Activated CD8-positive, alpha-beta memory T cell treated with anti-CD3 and anti-CD28 coated beads, Interleukin-2, amount 10 ng/mL, durations not matched to agents 7 days and 5 days (primary cell): ENCODE data around the gene MTF1. TPM values are rescaled to one million over a fixed set of nuclear protein-coding genes. Genes with fewer than 3 reads are reported as not detected.
"Not testable (repeated sequence)": the region's sequence is repeated elsewhere in the genome, so short reads cannot be mapped to it uniquely, and the experiment has no call there.

Experiments
- ATAC-seq: fragments of 150-1000 bp; cut with Tn5 transposase; one replicate; pipeline ENCODE4 v1.10.0; 2021; ENCODE audit warnings: moderate library complexity
- CTCF ChIA-PET: fragments of 350-600 bp; sonication (Branson Sonifier 250); formaldehyde crosslinking; loops from one replicate; lab custom pipeline; 2021; ENCODE audit warnings: antibody characterized with exemption; lab: Charles Lee
- DNase-seq: peaks from one replicate; pipeline ENCODE4 v3.0.0-alpha.2; 2020
- H3K27ac Mint-ChIP-seq: one replicate; pipeline ENCODE4 v1.8.0; 2021; ENCODE audit warnings: mild to moderate bottlenecking, mixed read lengths
- H3K27me3 Mint-ChIP-seq: one replicate; pipeline ENCODE4 v1.8.0; 2021; ENCODE audit warnings: mixed read lengths
- H3K36me3 Mint-ChIP-seq: one replicate; pipeline ENCODE4 v1.8.0; 2021; ENCODE audit warnings: mild to moderate bottlenecking, mixed read lengths
- H3K4me1 Mint-ChIP-seq: one replicate; pipeline ENCODE4 v1.8.0; 2021; ENCODE audit warnings: mixed read lengths
- H3K4me3 Mint-ChIP-seq: one replicate; pipeline ENCODE4 v1.8.0; 2021; ENCODE audit warnings: mild to moderate bottlenecking, moderate library complexity, mixed read lengths
- H3K9me3 Mint-ChIP-seq: one replicate; pipeline ENCODE4 v1.8.0; 2022; ENCODE audit warnings: low read depth, mixed read lengths
- total RNA-seq, 2 experiments: library from RNA; stranded (reverse); gene quantifications; one replicate each; pipeline ENCODE4 v1.2.3, GENCODE V29; 2021

The MTF1 gene
- total RNA-seq, 2 experiments from 2014 or later, result 26.4 to 29.3 TPM

DNA sequence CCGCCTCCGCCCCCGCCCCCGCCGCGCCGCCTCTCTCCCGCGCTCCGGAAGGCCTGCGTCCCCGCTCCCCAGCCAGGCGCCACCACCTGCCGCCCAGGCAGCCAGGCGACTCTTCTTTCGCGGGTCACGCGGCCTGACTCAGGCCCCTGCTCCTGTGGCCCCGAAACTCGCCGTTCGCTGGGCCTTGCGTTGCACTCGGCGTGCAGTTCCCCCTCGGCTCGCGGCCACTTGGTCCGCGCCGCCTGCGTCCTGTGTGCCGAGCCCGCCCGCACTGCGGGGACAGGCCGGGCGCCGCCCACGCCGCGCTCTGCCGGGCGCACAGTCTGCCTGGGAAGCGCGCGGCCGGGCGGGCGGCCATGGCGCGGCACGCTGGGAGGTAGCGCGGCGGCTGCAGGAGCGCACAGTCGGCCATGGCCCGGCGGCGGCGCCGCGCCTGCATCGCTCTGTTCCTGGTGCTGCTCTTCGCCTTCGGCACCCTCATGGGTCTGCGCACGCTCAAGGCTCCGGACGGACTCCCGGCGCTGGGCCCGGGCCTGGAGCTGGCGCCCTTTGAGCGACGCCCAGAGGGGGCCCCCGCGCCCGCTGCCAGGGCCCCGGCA lies 65.5 kb downstream of the MTF1 start, which contains the start of gene MANEAL:
MANEAL (plus strand) TSS at position 75 of the 599 bp plus-strand sequence; CDS start at position 411, 336 bp downstream.
- Mint-ChIP-seq H3K27ac (no peak within 1 kb of the TSS), H3K27me3 (peaks cover 36% of the 10 kb centered on the region), H3K4me1 (peaks cover 22% of the 10 kb centered on the region), H3K36me3 (no peaks in the 10 kb centered on the region), H3K4me3 (peak within 1 kb of the TSS; percentile 55), H3K9me3 (no peaks in the 10 kb centered on the region)
- peak; percentile 46 for DNase-seq
- CTCF ChIA-PET, result interaction anchor here (0.7 kb wide), 1 partner anchor 28 kb away, joined by 3 read pairs; no protein-coding TSS in a partner anchor
- peak; percentile 80 for ATAC-seq

DNA sequence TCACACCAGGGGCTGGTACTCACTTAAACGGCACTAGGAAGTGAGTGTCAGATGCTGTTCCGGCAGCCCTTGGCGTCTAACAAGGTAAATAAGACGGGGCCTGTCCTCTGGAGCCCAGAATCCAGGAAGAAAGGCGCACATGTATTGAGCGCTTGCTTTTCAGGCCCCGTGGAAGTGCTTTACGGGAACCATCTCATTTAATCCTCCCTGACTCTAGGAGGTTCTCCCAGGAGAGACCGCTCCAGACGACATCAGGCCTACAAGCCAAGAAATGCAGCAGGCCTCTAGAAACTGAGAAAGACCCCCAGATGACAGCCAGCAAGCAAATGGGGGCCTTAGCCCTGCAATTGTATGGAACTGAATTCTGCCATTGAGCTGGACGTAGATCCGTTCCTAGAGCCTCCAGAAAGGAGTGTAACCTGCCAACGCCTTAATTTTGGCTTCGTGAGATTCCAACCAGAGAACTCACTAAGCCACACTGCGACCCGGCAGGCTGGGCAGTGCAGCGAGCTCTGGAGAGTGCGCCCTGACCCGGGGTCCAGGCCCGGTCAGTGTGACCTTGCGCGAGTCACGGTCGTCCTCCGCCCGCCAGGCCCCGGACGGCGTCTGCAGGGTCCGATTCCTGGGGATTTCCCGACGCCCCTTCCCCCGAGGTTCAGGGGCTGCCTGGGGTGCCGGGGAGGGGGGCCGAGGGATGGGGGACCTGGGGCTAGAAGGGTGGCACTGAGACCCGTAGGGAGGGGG lies 66.3 kb downstream of the MTF1 start:
- Mint-ChIP-seq H3K9me3 (no peaks in the 10 kb centered on the region), H3K27ac (no peak overlapping the region), H3K36me3 (no peaks in the 10 kb centered on the region), H3K4me3 (peak overlapping the region; percentile 33), H3K4me1 (peaks cover 22% of the 10 kb centered on the region), H3K27me3 (peaks cover 43% of the 10 kb centered on the region)
- CTCF ChIA-PET, result interaction anchor here (0.7 kb wide), 1 partner anchor 27 kb away, joined by 3 read pairs; no protein-coding TSS in a partner anchor
- no peak for ATAC-seq
- DNase-seq, result no peak

DNA sequence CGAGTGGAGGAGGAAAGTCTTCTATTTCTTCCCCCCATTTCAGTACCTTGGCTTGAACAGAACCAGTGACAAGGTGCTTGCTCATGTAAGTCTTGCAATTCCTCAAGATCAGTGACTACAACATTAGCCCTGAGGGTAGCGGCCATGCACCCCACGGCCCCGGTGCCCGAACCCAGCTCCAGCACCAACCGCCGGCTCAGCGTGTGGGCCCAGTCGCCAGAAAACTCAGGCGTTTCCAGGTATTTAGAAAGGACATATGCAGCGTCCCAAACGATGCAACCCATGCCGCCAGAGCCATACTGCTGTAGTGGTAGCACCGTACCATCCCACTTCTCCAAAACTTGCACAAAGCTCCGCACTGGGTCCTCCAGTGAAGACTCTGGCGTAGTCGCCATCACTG lies 76.9 kb downstream of the MTF1 start:
- ATAC-seq (no peak), DNase-seq (no peak)
- Mint-ChIP-seq H3K4me1 (no peaks in the 10 kb centered on the region), H3K4me3 (no peak overlapping the region), H3K36me3 (no peaks in the 10 kb centered on the region), H3K27ac (no peak overlapping the region), H3K27me3 (peaks cover 26% of the 10 kb centered on the region), H3K9me3 (no peaks in the 10 kb centered on the region)
- CTCF ChIA-PET, result no interaction called here

DNA sequence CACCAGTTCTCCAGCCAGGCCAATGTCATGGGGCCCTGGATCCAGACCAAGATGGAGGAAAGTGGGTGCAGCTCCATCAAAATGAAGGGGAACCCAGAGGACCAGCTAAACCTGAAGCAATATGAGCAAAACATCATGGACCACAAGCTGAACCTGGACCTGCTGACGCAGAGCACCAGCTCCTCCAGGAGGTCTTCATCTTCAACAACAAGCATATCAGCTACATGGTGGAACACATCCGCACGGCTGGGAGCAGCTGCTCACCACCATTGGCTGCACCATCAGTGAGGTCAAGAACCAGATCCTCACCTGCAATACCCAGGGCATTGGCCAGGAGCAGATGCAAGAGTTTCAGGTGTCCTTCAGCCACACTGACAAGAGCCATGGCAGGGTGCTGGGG lies 80.7 kb downstream of the MTF1 start:
- no peaks in the 10 kb centered on the region for H3K9me3 Mint-ChIP-seq
- CTCF ChIA-PET, result no interaction called here
- no peak for ATAC-seq
- no peak overlapping the region for H3K27ac Mint-ChIP-seq
- no peak for DNase-seq
- peaks cover 18% of the 10 kb centered on the region for H3K27me3 Mint-ChIP-seq
- no peak overlapping the region for H3K4me3 Mint-ChIP-seq
- H3K36me3 Mint-ChIP-seq, result no peaks in the 10 kb centered on the region
- H3K4me1 Mint-ChIP-seq, result no peaks in the 10 kb centered on the region

DNA sequence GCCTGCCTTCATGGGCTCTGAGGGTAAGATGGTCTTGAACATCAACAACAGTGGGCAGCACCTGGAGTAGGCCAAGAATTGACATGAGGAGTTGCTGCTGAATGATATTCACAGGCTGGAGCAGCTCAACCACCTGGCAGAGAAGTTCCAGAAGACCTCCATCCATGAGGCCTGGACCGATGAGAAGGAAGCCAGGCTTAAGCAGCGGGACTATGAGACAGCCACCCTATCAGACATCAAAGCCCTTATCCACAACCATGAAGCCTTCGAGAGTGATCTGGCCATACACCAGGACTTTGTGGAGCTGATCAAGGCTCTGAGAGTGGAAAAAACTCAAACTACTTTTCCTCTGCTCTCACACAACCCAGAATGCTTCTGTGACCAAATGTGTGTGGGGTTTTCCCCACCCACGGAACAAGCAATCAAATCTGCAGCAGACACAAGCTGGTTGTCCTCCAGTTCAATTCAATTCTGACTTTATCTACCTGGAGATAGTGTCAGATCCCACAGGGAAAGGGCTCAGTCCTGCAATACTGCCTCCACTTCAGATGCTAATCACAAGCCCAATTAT lies 82.4 kb downstream of the MTF1 start:
- Mint-ChIP-seq H3K27ac (no peak overlapping the region), H3K9me3 (no peaks in the 10 kb centered on the region), H3K36me3 (no peaks in the 10 kb centered on the region), H3K27me3 (peaks cover 17% of the 10 kb centered on the region), H3K4me1 (no peaks in the 10 kb centered on the region), H3K4me3 (no peak overlapping the region)
- CTCF ChIA-PET, result no interaction called here
- ATAC-seq (no peak), DNase-seq (no peak)

DNA sequence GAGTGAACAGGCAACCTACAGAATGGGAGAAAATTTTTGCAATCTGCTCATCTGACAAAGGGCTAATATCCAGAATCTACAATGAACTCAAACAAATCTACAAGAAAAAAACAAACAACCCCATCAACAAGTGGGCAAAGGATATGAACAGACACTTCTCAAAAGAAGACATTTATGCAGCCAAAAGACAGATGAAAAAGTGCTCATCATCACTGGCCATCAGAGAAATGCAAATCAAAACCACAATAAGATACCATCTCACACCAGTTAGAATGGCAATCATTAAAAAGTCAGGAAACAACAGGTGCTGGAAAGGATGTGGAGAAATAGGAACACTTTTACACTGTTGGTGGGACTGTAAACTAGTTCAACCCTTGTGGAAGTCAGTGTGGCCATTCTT lies 88.0 kb downstream of the MTF1 start:
- H3K36me3 Mint-ChIP-seq, ATAC-seq, H3K27ac Mint-ChIP-seq, H3K4me1 Mint-ChIP-seq, H3K9me3 Mint-ChIP-seq, CTCF ChIA-PET, H3K4me3 Mint-ChIP-seq, DNase-seq: not testable (repeated sequence)
- peaks cover 47% of the 10 kb centered on the region for H3K27me3 Mint-ChIP-seq

DNA sequence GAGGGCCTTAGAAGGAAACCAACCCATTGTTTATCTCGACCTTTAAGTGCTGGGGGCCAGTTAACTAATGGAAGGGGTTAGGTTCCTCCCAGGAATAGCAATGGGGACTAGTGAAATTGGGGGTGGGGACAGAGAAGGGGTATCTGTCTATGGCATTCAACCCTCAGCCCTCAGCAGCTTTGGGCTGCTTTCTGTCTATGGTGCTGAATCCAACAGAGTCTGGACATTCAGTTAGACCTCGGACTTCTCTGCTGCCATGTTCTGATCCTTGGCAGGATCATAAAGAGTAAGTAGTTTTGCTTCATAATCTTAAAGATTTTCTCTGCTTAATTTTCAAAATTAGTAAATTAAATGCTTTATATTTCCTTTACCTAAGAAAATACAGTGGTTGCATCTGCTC lies 91.9 kb downstream of the MTF1 start:
- no peaks in the 10 kb centered on the region for H3K36me3 Mint-ChIP-seq
- CTCF ChIA-PET, result no interaction called here
- no peak for ATAC-seq

DNA sequence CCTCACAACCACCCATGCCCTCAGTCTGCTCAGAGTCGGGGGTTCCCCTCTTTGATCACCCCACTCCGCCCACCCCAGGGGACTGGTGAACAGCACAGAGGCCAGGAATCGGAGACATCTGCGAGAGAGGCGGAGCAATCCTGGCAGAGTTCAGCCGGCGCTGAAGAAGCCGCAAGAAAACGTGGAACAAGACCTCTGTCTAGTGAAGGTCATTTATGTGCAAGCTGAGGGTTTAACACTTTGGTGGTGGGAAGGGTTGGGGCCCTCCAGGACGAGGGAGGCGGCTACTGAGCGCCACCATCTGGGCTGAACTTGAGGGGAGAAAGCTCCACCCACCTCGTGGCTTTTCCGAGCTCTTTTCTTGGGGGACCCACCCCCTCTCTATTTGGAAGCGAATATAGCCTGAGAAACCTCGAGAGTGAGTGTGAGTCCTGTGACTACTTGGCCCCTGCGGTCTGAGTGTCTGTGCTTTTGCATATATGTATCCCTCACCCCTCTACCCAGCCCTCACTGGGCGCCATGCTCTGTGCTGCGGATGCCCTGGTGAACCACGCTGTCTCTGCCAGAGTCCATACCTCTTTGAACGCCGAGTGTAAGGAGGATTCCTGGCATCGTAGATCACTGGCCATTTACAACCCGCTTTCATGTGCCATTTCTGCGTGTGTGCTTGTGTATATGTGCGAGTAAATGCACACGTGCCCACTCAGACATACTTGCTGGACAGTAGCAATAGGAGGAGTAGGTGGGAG lies 93.3 kb downstream of the MTF1 start:
- no peak overlapping the region for H3K4me3 Mint-ChIP-seq
- CTCF ChIA-PET, result interaction anchor here (1.0 kb wide), 1 partner anchor 27 kb away, joined by 3 read pairs; no protein-coding TSS in a partner anchor
- DNase-seq (no peak), ATAC-seq (no peak)
- H3K27me3 Mint-ChIP-seq, result peaks cover 78% of the 10 kb centered on the region
- no peaks in the 10 kb centered on the region for H3K9me3 Mint-ChIP-seq
- no peak overlapping the region for H3K27ac Mint-ChIP-seq
- no peaks in the 10 kb centered on the region for H3K36me3 Mint-ChIP-seq
- peaks cover 5% of the 10 kb centered on the region for H3K4me1 Mint-ChIP-seq

More for the DNA sequence above, 91.9 kb downstream of the MTF1 start:
- H3K9me3 Mint-ChIP-seq, result no peaks in the 10 kb centered on the region
- peaks cover 5% of the 10 kb centered on the region for H3K4me1 Mint-ChIP-seq
- no peak overlapping the region for H3K4me3 Mint-ChIP-seq
- no peak for DNase-seq
- H3K27me3 Mint-ChIP-seq, result peaks cover 77% of the 10 kb centered on the region
- H3K27ac Mint-ChIP-seq, result no peak overlapping the region

DNA sequence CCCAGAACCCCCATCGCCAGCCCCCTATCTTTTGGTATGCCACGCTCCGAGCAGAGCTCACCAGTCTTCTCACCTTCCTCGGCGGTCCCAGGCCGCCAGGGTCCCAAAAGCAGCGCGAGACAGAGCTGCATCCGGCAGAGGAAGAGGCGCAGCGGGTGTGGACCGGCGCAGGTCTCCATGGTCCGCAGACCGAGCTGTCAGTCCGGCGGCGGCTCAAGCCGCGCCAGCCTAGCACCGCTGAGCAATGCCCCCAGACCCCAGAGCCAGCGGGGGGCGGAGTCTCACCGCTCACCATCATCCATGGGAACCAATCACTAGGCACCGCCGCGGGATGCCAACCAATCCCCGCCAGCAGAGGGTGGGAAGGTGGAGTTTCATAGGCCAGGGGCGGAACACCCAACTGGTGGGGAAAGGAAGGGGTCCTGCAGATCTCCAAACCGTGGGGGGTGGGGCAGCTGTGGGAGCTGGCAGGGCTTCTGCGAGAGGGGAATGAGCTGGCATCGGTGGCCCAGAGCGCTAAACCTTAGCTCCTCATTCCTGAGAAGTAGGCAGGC lies 94.4 kb downstream of the MTF1 start, which contains the start of gene EPHA10:
EPHA10 (minus strand) TSS at position 233 of the 554 bp plus-strand sequence; CDS start at position 179, 54 bp downstream.
- Mint-ChIP-seq H3K9me3 (no peaks in the 10 kb centered on the region), H3K4me1 (peaks cover 5% of the 10 kb centered on the region), H3K4me3 (no peak within 1 kb of the TSS), H3K27me3 (peaks cover 70% of the 10 kb centered on the region), H3K27ac (no peak within 1 kb of the TSS), H3K36me3 (no peaks in the 10 kb centered on the region)
- CTCF ChIA-PET, result no interaction called here
- ATAC-seq (no peak), DNase-seq (no peak)

DNA sequence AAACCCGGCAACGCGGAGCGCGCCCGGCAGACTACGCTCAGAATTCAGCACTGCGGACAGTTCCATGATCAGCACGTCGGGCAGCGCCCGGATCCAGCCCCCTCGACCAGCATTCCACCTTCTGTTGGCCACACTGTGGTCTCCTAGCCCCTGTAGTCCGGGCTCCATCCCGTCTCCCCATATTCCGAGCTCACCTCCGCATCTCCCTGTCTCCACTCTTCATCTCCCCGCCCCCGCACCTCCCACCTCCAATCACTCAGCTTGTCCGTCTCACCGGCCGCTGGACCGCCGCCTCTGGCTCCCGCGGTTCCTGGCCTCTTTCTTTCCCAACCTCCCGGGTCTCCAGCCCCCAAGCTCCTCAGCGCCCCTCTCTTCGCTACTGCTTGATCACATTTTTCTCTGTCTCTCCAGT lies 95.0 kb downstream of the MTF1 start:
- Mint-ChIP-seq H3K36me3 (no peaks in the 10 kb centered on the region), H3K27me3 (peaks cover 67% of the 10 kb centered on the region), H3K4me3 (no peak overlapping the region), H3K4me1 (peaks cover 5% of the 10 kb centered on the region), H3K9me3 (no peaks in the 10 kb centered on the region), H3K27ac (no peak overlapping the region)
- peak; percentile 65 for ATAC-seq
- CTCF ChIA-PET, result no interaction called here
- DNase-seq, result peak; percentile 63

DNA sequence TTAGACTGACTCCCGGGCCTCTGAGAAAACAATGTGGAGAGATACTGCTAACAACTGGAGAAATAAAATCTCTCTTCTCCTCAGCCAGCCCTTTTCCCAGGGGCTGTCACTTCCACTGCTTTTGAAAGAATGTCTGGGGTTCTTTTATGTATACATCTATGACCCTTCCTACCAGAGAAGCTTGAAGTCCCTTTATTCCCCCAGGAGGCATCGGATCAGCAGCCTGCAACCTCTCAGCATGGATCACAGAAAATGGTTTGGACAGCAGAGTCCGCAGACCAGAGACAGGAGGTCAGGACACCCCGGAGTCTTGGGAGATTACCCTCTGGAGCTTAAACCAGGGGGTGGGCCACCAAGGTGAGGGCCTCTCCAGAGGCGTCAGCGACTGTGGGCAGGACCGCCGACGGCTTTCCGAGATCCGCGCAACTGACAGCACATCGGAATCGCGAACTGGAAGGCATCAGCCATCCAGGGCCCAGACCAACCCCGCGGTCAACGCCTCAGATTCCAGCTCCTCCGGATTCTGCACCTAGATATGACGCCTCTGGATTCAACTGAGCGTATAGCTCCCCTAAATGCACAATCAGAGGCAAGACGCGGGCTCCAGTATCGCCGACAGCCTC lies 95.5 kb downstream of the MTF1 start:
- H3K27me3 Mint-ChIP-seq, result peaks cover 63% of the 10 kb centered on the region
- DNase-seq, result no peak
- no peaks in the 10 kb centered on the region for H3K9me3 Mint-ChIP-seq
- CTCF ChIA-PET, result no interaction called here
- peaks cover 5% of the 10 kb centered on the region for H3K4me1 Mint-ChIP-seq
- H3K27ac Mint-ChIP-seq, result no peak overlapping the region
- ATAC-seq, result no peak
- no peaks in the 10 kb centered on the region for H3K36me3 Mint-ChIP-seq
- H3K4me3 Mint-ChIP-seq, result no peak overlapping the region

DNA sequence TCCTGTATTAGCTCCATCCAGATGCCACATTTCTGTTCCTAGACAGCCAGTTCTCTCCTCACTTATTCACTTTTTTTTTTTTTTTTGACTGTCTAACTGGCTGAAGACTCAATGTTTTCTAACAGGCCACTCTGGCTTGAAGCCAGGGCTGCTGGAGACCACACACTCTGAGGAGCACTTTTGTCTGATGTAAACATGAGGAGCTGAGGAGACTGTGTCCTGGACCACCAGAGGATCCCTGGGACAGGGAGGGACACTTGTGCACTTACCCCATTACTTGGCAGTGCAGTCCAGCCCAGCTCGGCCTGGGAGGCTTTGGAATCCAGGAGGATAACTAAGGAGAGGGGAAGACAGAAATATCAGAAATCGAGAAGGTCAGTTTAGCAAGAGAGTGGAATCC lies 96.9 kb downstream of the MTF1 start:
- Mint-ChIP-seq H3K27ac (no peak overlapping the region), H3K4me3 (no peak overlapping the region), H3K36me3 (no peaks in the 10 kb centered on the region), H3K27me3 (peaks cover 51% of the 10 kb centered on the region), H3K9me3 (no peaks in the 10 kb centered on the region), H3K4me1 (peaks cover 5% of the 10 kb centered on the region)
- CTCF ChIA-PET, result no interaction called here
- no peak for DNase-seq
- no peak for ATAC-seq
